8988T (cell line): ENCODE data around the gene WNT3A.

Source experiments
- DNase-seq: peaks from one replicate; pipeline ENCODE4 v3.0.0; 2011

The WNT3A gene

DNA sequence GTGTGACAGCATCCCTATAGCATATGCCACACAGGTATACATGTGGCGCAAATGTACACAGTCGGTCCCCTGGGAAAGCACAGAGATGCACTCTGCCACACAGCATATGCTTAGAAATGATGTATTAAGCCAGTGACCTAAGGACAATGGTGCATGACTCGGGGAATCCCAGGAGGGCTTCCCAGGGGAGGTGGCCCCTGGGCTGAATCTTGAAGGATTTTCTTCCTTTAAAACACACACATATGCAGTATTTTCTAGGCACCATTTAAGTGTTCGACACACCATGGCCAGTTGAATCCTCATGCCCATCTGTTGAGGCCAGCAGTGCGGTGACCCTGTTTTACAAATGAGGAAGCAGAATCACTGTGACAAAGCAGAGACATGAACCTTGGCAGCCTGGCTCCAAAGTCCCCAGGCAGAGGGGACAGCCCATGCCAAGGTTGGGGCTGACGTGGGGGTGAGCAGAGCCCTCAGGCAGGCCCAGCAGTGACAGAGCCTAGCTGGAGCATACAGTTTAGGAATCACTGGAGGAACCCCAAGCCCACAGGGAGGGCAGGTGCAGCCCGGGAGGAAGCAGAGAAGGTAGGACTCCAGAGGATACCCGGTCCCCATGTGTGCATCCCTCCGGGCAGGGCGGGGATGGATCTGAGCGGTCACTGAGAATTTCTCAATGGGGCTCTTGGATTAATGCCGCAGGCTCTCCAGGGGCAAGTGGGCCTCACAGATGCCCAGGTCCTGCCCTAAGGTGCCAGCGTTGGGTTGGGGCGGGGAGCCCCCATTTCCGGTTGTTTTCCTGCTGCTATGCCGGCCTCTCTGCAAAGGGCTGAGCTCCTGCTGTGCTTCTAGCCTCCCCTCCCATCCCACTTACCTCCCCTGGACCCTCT, 28.4 kb downstream of the WNT3A start:
- DNase-seq = no peak

DNA sequence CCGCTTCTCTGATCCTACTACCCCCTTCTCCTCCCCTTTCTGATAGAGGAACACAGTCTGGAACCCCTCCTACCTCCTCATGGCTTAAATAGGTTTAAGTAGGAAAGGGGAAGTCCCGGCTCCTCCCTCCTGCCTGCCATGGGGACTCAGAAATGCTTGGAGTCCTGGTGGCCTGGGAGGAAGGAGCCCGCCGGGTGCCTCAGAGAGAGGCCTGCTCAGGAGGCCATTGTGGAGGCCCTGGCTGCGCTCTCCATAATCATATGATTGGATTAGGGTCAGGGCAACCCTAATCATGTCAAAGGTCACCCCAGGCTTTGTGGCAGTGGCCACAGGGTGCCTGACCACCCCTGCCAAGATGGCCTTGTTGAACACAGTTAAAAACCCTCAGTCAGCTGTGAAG, 29.0 kb downstream of the WNT3A start:
- DNase-seq = no peak

DNA sequence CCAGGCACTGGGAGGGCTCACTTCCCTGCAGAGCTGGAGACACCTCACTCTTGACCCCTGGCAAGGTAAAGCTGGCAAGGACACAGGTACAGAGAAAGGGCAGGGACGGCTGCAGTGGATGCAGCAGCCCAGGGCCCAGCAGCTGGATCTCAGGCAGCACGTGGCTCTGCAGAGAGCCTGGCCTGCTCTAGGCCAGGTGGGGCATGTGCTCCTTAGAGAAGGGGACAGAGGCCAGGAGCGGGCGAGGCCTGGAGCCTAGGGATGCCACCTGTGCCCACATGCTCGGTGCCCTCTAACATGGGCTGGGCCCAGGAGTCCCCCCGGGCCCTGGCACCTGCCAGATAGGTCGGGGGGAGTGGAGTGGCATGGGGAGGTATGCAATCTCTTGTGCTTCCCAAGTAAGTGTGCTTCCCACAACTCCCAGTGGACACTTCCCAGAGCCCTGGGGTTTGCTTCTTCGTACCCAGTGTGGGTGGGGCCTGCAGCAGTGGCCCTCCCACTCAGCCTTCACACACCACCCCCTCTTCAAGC, 30.0 kb downstream of the WNT3A start:
- DNase-seq = no peak

DNA sequence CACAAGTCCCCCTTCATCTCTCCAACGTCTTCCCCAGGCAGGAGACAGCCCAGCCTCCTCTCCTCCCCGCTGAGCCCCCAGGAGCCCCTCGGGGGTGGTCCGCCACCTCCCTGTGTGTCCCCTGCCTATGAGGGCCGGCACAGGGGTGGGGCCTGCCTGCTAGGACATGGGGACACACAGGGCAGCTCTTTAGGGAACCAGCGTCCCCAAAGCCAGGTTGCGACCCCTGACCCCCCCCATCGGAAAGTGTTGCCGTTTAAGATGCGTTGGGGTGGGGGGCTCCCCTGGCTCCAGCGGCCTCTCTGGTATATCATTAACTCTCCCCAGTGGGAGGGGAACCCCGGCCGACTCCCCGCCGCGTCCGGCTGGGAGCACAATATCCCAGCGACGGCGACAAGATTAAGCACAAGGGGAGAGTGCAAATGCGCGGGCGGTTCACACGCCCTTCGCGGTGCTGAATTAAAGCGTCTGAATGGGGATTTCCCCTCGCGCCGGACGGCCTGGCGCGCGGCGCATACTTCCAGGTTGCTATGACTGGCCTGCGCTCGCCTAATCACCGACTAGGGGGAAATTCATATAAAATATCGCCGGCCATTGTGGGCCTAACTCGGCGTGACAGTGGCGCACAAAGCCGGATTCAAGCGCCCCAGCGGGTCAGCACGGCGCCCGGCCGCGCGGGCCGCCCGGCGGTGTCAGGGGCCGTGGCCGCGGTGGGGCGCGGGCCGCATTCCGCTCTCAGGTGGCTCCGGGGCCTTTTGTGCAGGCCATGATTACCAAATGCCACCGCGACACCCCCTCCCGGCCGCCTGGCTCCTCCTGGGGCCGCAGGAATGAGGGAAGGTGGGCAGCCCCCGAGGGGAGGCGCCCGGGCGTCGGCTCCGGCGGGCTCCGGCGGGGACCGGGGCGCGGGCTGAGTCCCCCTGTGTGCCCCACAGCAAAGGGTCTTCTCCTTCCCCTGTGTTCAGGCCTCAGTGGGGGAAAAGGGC, 30.9 kb downstream of the WNT3A start:
- DNase-seq = no peak

DNA sequence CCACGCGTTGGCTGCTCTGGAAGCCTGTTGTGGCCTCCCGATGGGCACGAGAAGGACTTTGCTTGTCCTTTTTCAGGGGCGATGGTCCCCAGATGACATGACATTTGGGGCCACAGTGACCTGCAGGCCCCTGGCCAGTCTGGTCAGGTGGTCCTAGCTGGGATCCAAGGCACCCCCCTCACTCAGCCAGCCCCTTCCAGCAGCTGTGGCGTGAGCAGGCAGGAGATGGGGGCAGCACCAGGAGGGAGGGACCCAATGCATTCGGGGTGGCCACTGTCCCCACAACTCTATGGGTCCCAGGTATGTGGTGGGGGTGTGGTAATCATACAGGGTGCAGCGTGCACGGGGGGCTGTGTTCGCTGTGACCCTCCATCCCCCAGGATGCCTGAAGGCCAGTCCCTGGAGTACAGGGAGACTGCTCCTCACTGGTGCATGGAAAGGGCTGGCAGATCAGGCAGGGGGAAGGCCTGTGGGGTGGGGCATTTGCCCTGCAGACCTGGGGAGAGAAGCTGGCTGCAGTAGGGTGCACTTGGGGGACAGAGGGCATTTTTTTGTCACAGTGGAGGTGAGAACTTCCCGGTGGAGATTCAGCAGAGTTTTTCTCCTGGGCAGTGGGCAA, 31.7 kb downstream of the WNT3A start:
- no peak for DNase-seq

DNA sequence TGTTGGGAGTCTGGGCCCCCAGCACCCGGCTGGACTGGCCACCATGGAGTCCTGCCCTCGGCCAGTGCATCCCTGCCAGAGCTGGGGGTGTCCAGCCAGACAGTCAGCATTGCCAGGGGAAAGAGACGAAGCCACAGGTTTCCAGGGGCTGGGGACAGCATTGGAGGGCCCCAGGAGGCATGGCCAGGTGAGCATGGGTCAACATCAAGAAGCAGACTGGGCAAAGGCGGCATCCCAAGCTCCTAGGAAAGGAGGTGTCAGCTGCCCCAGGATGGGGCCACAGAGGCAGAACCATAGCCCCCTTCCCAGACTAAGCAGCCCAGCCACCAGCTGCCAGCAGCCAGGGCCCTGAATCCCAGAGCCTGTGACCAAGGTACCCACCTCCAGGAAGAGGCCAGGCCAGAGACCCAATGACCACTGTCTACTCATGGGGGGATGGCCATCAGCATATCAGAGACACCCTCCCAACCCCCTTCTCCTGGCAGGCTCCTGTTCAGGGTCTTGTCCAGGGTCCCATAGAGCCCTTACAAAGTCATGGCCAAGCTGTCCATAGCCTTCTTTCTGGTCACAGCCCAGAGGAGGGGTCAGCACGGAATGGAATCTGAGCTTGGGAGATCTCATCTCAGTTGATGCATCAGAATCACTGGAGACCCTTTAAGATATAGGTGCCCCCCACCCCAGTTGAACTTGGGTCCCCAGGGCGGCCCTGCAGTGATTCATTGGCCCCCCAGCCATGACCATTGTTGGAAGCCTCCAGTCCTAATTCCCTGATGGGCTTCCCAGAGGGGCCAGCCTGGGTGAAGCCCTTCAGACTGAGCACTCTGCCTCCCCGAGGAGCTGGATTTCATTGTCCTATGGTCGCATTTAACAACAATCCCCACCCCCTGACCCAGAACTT, 32.5 kb downstream of the WNT3A start:
- DNase-seq = no peak

DNA sequence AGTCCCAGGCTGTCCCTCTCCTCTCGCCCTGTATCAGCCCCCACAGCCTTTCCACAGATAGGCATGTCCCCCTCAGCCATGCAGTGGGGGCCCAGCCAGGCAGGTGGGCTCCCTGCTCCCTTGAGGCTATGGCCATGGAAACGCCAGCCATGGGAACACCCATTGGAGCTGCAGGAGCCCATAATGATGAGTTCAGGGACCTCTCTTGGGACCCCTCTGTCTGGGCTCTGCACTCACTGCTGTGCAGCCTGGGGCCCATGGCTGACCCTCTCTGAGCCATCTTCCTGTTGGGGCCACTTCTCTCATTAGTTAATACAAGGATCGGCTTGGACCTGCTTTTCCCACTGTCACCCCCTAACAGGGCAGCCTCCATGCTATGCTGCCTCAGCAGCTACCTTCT, 33.2 kb downstream of the WNT3A start:
- DNase-seq = no peak

DNA sequence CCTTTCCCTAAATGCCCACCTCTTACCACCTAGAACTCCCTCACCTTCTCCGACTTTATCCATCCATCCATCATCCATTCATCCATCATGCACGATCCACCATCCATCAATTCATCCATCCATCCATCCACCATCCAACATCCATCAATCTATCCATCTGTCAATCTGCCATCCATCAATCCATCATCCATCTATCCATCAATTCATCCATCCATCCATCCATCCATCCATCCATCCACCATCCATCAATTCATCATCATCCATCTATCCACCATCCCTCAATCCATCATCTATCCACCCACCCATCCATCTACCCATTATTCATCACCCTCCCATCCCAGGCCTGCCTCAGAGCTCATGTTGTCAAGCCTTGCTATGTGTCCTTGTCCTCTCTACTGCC, 34.5 kb downstream of the WNT3A start:
- DNase-seq = no peak

DNA sequence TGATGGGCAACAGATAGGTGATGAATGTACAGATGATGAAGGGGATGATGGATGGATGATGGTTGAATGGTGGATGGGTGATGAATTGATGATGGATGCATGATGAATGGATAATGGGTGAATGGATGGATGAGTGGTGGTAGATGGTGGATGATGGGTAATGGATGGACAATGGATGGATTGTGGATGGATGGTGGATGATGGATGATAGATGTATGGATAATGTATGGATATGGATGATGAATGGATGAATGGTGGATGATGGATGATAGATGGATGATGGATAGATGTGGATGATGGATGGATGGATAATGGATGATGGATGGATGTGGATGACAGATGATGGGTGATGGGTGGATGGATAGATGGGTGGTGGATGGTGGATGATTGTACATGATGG, 35.7 kb downstream of the WNT3A start:
- DNase-seq = no peak

DNA sequence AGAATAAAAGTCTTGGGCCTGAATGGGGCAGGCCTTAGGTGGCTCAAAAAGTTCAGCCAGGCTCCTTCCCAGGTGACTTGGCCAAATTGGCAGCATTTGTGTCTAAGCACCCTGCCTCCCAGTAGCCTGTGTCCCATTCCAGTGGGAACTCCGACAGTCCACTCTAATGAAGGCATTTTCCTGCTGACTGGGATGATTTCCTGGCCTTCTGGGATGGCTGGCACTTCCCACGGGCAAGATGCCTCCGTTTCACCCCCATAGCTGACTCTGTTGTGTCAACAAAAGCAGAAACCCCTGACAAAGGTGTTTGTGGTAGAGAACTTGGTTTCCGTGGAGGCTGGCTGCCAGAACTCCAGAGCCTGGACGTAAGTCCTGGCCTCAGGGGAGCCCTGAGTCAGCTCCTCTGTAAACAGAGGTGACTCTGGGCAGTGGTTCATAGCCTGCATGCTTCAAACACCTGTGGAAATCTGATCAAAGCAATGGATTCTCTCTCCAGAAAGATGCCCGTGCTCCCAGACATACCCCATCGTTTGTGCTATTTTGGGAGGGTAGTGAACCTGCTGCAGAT, 36.6 kb downstream of the WNT3A start:
- DNase-seq = no peak

DNA sequence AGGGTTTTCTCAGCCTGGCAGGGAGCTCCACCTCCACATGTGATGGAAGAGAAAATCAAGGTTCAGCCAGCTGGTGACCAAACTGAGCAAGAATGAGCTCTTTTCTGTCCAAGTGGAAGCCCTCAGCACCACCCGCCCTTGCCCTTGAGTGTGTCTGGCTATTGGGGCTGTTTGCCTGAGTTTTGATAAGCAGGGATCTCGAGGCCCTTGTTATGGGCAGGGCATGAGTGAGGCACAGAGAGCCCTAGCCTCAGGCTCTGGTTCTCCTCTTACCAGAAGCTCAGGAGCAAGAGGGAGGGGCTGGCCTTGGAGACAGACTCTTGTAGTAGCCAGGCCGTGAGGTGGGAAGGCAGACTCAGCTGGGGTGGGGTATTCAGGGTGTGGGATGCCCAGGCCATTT, 38.2 kb downstream of the WNT3A start:
- DNase-seq = no peak

DNA sequence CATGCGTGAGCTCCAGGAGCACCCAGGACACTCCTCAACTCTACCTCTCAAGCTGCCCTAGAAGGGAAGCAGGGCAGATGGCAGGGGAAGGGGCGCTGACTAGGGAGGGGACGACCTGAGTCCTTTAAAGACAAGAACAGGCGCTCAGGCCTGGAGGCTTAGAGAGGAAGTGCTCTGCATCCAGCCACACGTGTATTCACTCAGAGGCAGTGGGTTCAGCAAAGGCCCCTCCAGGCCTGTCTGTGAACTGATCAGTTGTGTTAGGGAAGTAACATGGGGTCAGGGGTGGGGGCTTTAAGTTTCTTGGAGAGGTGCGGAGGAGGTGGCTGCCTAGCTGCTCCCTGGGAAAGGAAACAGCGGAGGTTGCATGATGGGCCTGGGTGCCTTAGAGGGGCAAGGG, 38.6 kb downstream of the WNT3A start:
- no peak for DNase-seq

DNA sequence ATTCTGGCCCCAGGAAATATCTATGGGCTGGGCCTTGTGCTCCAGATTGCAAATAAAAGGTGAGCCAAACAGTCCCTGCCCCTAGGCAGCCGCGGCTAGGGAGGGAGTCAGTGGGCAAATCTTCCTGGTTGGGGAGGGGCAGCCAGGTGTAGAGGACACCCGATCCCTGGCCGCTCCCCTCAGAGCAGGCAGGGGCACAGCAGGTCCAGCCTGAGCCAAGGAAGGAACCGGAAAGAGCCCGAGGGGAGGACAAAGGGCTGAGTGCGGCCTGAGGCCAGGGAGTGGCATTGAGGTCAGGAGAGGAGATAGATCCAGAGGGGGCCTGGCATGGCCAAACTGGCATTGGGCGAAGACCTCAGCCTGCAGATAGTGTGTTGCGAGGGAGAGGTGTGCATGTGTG, 39.1 kb downstream of the WNT3A start:
- DNase-seq = no peak

DNA sequence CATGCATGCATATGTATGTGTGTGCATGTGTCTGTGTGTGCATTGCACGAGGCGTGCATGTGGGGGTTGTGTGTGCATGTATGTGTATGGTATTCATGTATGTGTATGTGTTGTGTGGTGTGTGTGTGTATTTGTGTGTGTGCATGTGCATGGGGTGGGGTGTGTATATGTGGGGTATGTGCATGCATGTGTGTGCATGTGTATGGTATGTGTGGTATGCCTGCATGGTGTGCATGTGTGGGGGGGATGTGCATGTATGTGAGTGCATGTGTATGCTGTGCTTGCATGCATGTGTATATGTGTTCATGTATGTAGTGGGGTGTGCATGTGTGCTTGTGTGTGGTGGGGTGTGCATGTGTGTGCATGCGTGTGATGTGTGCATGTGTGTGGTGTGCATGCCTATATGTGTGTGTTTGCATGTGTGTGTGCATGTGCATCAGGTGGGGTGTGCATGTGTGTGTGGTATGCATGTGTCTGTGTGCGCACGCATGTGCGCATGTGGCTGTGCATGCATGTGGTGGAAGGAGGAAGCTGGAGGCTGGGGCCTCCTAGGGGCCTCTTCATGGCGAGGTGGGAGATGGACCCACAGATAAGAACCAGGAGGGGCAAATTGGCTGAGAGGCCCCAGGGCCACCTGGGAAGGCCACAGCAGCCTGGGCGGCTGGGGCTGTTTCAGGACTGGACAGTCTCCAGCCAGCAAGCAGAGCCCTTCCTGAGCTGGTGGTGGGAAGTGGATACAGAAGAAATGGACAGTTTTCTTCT, 39.8 kb downstream of the WNT3A start:
- DNase-seq = no peak

DNA sequence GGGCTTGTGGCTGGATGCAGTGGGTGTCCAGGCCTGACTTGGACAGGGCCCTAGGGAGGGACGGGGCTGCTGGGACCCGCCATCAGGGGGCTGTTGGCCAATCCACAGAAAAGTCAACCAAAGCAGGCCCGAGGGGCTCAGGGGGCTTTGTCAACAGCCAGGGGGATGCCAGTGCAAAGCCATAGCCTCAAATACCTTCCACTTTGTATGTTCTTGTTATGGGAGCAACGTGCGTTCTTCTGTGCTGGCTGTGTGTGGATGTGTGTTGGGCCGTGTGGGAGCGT, 40.3 kb downstream of the WNT3A start:
- DNase-seq = no peak

DNA sequence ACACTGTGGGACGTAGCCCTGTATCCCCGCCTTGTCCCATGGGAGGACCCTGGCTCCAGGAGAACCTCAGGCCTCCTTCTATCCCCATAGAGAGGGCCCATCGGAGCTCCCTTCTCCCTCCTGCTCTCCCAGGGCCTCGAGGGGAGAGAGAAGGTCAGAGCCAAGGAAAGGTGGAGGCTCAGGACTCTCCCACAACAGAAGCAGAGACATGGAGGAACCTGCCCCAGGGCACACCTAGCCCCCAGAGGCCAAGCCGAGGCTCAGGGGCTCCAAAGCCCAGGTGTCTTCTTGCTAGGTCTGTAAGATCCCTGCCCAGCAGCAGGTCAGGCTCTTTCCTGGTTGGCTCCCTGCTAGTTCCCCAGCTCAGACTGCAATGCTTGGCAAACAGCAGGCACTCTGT, 41.3 kb downstream of the WNT3A start:
- DNase-seq = no peak

DNA sequence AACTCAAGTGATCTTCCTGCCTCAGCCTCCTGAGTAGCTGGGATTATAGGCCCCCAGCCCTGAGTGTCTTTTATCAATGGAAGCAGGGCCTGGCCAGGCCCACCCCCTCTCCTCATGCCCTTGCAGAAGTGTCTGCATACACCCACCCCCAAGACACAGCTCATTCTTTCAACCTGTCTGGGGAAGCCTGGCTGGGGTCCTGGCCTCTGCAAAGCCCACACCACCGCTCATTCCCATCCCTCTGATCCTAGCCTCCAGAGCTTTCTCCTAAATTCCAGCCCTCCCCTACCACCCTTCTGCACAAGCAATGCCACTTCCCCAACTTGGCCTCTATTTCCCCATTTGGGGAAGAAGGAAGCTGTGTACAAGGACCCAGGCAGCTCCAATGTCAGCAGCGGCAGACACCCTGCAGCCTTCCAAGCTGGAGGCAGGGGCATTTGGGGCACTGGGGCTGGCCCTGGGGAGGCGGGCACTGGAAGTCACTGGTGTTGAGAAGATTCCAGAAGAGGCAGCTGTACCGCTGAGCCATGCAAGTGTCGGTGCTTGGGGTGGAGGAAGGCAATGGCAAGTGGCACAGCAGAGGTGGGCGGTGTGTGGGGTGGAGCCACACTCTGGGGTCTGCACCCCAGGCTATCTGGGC, 42.0 kb downstream of the WNT3A start:
- DNase-seq = no peak

DNA sequence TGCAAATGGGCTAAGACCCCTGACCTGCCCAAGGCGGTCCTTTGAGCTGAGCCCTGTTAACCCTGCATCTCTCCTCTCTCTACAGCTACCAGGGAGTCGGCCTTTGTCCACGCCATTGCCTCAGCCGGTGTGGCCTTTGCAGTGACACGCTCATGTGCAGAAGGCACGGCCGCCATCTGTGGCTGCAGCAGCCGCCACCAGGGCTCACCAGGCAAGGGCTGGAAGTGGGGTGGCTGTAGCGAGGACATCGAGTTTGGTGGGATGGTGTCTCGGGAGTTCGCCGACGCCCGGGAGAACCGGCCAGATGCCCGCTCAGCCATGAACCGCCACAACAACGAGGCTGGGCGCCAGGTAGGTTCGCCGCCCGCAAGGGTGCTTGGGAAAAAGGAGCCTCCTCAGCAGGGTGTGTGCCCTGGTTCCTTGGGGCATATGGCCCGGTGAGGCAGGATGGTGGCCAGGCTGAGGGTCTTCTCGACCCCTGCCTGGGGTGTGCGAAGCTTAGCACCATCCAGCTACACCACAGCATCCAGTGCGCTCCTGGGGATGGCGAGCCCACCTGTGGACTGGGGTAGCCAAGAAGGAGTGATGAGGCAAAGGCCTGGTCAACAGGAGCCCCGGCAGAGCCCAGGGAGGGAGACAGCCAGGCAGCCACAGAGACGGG, 43.9 kb downstream of the WNT3A start:
- no peak for DNase-seq

DNA sequence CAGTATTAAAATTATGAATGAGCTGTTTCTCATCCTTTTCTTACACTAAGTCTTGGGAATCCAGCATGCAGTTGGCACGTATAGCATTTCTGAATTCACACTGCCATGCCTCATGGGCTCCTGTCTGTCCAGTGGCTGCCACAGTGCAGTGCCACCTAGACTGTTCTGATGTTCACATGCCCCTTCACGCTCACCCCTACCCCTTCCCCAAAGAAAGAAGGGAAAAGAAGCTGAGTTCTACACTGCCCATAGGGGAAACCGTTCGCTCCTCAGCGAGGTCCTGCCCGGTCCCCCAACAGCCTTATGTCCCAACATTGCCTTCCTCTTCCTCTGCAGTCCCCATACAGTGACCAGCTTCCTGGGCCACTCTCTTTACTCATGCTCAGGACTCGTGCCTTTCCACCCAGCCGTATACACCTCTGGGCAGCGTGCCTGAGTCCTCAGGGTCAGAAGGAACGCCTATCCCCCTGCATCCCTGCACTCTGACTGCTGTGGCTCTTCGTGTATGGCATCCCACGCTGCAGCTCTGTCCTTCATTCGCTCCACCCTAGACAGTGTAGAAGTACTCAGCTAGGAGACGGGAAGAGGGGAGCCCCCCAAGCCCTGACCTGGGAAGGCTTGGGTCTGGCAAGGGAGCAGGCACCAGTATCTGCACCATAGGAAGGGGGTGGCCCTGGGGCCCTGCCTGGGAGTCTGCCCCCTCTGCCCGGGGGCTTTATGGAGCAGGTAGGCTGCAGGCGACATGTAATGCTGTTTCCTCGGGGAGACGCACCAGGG, 51.6 kb downstream of the WNT3A start:
- no peak for DNase-seq
